Bone marrow (tissue), 2 donors: ENCODE measurements around the gene DRD5.

ENCODE experiments used
- DNase-seq, 2 donors: peaks; one replicate each; lab custom pipeline; 2025; lab: John Stamatoyannopoulos, UW

The DRD5 gene

DNA sequence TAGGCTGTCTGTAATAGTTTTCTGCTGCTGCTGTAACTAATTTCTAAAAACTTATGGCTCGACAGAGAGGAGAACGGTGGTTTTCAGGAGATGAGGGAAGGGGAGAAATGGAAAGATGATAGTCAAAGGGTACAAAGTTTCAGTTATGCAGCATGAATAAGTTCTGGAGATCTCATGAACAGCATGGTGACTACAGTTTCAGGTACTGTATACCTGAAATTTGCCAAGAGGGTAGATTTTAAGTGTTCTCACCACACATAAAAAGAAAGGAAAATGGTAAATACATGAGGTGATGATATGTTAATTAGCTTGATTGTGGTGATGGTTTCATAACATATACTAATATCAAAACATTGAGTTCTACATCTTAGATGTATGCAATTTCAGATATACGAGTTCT lies 34.9 kb downstream of the DRD5 start:
- no peak for DNase-seq

DNA sequence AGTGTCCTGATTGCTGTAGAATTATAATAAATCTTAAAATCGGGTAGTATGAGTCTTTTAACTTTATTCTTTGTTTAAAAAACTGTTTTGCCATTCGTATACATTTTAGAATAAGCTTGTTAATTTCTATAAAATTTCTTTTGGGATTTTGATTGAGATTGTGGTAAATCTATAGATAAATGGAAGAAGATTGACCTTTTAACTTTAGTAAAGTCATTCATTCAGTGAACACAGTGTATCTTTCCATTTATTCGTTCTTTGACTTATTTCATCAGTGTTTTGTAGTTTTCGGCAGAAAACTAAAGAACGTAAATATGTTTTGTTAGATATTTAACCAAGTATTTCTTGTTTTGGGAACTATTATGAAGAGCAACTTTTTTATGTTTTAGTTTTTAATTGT lies 38.9 kb downstream of the DRD5 start:
- DNase-seq: no peak

DNA sequence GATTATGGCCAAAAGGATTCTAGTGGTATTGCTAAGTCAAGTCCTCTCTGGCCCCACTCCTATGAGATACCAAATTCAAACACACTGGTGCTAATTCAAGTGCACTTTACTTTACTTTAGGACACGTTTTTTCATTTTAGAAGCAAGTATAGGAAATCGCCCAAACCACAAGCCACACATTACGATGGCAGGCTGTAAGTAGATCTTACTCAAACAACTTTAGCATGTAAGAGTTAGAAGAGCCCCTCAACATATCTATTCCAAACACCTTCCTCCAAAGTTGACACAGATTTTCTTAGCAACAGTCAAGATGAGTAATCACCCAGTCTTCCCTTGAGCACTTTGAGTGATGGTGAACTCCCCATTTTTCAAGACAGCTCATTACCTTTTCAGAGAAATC lies 43.6 kb downstream of the DRD5 start:
- no peak for DNase-seq

DNA sequence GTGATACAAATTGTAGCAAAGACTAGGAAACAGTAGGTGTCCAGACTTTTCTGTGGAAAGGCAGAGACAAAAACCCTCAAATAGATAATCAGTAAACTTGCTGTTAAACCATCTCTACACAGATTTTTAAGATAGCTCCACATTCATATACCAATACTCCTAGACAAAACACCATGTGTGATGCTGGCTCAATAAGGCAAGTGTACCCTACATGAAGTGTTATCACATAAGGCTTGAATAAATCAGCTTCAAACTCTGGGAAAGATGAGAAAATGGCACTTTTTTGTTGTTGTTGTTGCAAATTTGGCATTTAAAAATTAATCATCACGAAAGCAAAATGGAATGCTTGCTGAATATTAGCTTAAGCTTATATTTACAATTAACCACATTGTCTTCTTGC lies 45.1 kb downstream of the DRD5 start:
- no peak for DNase-seq

DNA sequence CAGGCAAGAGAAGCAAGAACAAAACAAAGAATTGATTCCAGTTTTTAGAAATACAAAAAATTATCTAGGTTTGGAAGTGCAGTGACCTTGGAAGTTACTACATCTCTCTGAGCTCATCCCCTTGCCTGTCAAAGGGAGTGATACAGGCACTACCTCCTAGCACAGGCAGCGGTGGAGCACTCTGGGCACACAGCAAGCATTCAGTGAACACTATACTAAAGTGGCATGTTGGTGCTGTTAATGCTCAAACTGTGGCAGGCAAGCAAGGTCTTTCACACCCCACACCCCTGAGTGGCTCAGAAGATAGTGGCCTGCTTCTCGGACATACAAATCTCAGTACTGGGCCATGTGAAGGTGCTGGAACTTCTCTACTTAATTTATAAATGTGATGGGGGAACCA lies 51.2 kb downstream of the DRD5 start:
- no peak for DNase-seq

DNA sequence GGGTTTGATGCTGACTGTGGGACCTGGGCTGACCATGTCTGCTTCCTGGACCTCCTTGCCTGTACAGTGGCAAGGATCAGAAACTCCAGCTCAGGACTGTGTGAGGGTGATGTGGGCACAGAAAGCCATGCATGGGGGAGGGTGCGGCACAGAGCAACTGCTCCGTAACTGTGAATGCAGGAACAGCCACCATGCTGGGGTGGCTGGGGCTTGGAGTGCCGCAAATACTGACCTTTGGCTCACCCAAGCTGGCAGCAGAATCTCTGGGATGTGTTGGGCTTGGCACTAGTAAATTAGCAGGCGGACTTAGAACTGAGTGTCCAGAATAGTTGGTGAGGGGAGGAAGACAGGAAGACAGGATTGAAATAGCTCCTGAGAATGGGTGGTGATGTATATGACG lies 52.0 kb downstream of the DRD5 start:
- DNase-seq: no peak
